ENCODE results near the gene SNW1.
A peak's percentile ranks its signal among the peaks of the same experiment; 100 is the strongest.
"Not testable (repeated sequence)": the region's sequence is repeated elsewhere in the genome, so short reads cannot be mapped to it uniquely, and the experiment has no call there.

The SNW1 gene

GRCh38 chr14:77763978-77764377 lies 3.0 kb upstream of the SNW1 start:
- DNase-seq (ENCODE audit: low read depth): no peak
- no peak overlapping the region for H3K4me3 ChIP-seq (replicated peaks; ENCODE audit: low read depth, low read length)
- no peak for TF ChIP-seq CTCF (IDR thresholded peaks at IDR 0.05; ENCODE audit: low read length, missing control alignments)

DNA sequence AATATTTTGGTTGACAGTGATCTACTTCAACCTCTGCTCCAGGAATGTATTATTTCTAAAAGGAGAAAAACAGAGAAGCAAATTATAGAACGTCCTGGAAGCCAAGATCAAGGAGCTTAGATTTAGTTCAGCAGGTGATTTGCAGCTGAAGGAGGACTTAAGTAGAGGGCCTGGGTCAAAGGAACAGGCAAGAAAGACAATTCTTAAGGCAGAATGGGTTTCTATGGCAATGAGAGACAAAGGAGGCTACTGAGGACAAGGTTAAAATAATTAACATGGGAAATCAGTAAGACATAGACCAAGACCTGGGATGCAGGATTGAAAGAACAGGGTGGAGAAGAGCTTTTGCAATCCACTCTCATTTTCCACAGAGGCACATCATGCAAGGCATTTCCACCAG lies 2.4 kb upstream of the SNW1 start:
- no peak for DNase-seq (ENCODE audit: low read depth)
- no peak for TF ChIP-seq CTCF (IDR thresholded peaks at IDR 0.05; ENCODE audit: low read length, missing control alignments)
- no peak overlapping the region for H3K4me3 ChIP-seq (replicated peaks; ENCODE audit: low read depth, low read length)

GRCh38 chr14:77761205-77761931 lies 412 bp upstream of the SNW1 start:
- DNase-seq (ENCODE audit: low read depth): peak; percentile 96
- H3K4me3 ChIP-seq (replicated peaks; ENCODE audit: low read depth, low read length): peak overlapping the region; percentile 100
- TF ChIP-seq CTCF (IDR thresholded peaks at IDR 0.05; ENCODE audit: low read length, missing control alignments): peak; percentile 35

DNA sequence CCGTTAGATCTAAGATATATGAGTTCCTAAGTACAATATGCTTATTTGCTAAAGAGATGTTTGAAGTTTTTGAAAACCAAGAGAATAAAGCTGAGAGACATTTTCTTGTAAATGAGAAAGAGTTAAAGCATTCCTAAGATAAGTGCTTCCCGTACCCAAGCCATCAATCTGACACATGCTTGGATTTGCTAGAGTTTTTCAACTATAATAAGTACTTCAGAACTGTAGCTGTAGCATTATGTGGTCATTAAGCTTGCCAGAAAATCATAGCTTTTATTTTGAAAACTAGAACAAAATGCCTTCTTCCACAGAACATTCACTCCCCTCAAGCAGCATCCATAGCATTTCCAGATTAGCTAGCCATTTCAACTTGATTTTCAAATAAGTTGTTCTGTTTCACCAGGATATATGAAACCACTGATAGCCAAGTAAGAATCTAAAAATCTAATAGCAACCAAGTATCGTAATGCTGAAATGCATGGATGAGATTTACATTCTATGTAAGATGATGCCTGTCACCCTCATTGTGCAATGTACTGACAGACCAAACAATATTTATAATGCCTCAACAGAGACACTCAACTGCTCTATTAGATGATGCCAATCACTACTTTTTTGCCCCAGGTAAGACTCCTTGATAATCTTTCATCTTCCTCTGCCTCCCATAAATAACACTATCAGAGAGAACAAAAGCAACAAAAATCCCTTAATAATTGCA lies 8.0 kb downstream of the SNW1 start:
- no peak for TF ChIP-seq CTCF (IDR thresholded peaks at IDR 0.05; ENCODE audit: low read length, missing control alignments)
- DNase-seq (ENCODE audit: low read depth): peak; percentile 50
- no peak overlapping the region for H3K4me3 ChIP-seq (replicated peaks; ENCODE audit: low read depth, low read length)

GRCh38 chr14:77752266-77752665 lies 8.7 kb downstream of the SNW1 start:
- no peak overlapping the region for H3K4me3 ChIP-seq (replicated peaks; ENCODE audit: low read depth, low read length)
- DNase-seq (ENCODE audit: low read depth): no peak
- no peak for TF ChIP-seq CTCF (IDR thresholded peaks at IDR 0.05; ENCODE audit: low read length, missing control alignments)

GRCh38 chr14:77747425-77747824 lies 13.5 kb downstream of the SNW1 start:
- not testable (repeated sequence) for DNase-seq (ENCODE audit: low read depth); H3K4me3 ChIP-seq (replicated peaks; ENCODE audit: low read depth, low read length)

DNA sequence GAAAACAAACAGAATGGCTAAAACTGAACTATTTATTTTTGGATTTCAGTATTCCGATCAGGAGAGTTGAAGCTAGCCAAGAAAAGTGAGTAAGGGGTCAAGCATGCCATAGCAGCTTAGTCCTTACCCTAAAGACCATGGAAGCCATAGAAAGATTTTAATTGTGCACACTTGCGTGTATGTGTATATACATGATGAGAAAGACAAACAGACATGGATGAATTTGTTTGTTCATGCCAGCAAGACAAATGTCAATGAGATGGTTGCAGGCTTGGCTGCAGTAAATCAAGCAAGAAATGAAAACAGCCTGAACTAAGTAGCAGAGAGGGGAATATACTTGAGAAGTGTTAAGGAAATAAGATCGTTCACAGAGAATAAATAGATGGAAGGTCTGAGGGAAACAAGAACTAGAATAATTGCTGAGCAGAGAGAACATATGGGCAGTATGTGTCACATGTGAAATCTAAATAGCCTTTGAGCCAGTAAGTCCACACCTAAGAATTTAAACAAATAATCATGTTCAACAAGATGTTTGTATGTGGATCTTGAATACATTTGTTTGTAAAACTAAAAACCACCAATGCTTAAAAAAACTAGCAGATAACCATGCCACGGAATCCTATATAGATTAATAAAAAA lies 14.8 kb downstream of the SNW1 start:
- H3K4me3 ChIP-seq (replicated peaks; ENCODE audit: low read depth, low read length): no peak overlapping the region
- TF ChIP-seq CTCF (IDR thresholded peaks at IDR 0.05; ENCODE audit: low read length, missing control alignments): no peak
- no peak for DNase-seq (ENCODE audit: low read depth)

Data from fibroblast of pulmonary artery (primary cell).